ENCODE measurements around the gene CLCA1. TPM values are rescaled to one million over a fixed set of nuclear protein-coding genes. Genes with fewer than 3 reads are reported as not detected.

The CLCA1 gene
- total and polyA plus RNA-seq, 2 experiments from 2014 or later, result not detected

GRCh38 chr1:86548839-86549238 is 80.1 kb downstream of the CLCA1 start:
- no peaks in the 10 kb centered on the region for H4K20me1 ChIP-seq (replicated peaks; ENCODE audit: insufficient read depth)
- Mint-ChIP-seq H3K4me3 (no peak overlapping the region), H3K4me1 (peaks cover 10% of the 10 kb centered on the region), H3K27ac (no peak overlapping the region), H3K36me3 (ENCODE audit: low read depth) (no peaks in the 10 kb centered on the region), H3K27me3 (ENCODE audit: insufficient read depth, low read depth, poor library complexity) (peaks cover 1% of the 10 kb centered on the region), H3K9me3 (0 out of 3 replicates have a peak, but pooled peaks cover 3% of the 10 kb centered on the region)
- no peaks in the 10 kb centered on the region for H3K36me3 ChIP-seq (ENCODE audit: insufficient read depth)
- peaks cover 9% of the 10 kb centered on the region for H3K4me1 ChIP-seq (ENCODE audit: insufficient read depth)
- no peak overlapping the region for H3K4me3 ChIP-seq
- H3K27ac ChIP-seq (ENCODE audit: low read depth), result no peak overlapping the region
- no peak overlapping the region for H2AFZ ChIP-seq
- H3K9me2 ChIP-seq (ENCODE audit: insufficient read depth), result no peaks in the 10 kb centered on the region
- no peaks in the 10 kb centered on the region for H3K79me2 ChIP-seq (replicated peaks; ENCODE audit: insufficient read depth)
- ATAC-seq, result no peak
- H3K27me3 ChIP-seq (ENCODE audit: insufficient read depth), result no peaks in the 10 kb centered on the region
- TF ChIP-seq NANOG (IDR thresholded peaks at IDR 0.05; ENCODE audit: borderline replicate concordance), result no peak
- TF ChIP-seq CTCF (conservative IDR thresholded peaks at IDR 0.05; ENCODE audit: low read depth in 2 of 2), result no peak
- TF ChIP-seq, protein P1, sequence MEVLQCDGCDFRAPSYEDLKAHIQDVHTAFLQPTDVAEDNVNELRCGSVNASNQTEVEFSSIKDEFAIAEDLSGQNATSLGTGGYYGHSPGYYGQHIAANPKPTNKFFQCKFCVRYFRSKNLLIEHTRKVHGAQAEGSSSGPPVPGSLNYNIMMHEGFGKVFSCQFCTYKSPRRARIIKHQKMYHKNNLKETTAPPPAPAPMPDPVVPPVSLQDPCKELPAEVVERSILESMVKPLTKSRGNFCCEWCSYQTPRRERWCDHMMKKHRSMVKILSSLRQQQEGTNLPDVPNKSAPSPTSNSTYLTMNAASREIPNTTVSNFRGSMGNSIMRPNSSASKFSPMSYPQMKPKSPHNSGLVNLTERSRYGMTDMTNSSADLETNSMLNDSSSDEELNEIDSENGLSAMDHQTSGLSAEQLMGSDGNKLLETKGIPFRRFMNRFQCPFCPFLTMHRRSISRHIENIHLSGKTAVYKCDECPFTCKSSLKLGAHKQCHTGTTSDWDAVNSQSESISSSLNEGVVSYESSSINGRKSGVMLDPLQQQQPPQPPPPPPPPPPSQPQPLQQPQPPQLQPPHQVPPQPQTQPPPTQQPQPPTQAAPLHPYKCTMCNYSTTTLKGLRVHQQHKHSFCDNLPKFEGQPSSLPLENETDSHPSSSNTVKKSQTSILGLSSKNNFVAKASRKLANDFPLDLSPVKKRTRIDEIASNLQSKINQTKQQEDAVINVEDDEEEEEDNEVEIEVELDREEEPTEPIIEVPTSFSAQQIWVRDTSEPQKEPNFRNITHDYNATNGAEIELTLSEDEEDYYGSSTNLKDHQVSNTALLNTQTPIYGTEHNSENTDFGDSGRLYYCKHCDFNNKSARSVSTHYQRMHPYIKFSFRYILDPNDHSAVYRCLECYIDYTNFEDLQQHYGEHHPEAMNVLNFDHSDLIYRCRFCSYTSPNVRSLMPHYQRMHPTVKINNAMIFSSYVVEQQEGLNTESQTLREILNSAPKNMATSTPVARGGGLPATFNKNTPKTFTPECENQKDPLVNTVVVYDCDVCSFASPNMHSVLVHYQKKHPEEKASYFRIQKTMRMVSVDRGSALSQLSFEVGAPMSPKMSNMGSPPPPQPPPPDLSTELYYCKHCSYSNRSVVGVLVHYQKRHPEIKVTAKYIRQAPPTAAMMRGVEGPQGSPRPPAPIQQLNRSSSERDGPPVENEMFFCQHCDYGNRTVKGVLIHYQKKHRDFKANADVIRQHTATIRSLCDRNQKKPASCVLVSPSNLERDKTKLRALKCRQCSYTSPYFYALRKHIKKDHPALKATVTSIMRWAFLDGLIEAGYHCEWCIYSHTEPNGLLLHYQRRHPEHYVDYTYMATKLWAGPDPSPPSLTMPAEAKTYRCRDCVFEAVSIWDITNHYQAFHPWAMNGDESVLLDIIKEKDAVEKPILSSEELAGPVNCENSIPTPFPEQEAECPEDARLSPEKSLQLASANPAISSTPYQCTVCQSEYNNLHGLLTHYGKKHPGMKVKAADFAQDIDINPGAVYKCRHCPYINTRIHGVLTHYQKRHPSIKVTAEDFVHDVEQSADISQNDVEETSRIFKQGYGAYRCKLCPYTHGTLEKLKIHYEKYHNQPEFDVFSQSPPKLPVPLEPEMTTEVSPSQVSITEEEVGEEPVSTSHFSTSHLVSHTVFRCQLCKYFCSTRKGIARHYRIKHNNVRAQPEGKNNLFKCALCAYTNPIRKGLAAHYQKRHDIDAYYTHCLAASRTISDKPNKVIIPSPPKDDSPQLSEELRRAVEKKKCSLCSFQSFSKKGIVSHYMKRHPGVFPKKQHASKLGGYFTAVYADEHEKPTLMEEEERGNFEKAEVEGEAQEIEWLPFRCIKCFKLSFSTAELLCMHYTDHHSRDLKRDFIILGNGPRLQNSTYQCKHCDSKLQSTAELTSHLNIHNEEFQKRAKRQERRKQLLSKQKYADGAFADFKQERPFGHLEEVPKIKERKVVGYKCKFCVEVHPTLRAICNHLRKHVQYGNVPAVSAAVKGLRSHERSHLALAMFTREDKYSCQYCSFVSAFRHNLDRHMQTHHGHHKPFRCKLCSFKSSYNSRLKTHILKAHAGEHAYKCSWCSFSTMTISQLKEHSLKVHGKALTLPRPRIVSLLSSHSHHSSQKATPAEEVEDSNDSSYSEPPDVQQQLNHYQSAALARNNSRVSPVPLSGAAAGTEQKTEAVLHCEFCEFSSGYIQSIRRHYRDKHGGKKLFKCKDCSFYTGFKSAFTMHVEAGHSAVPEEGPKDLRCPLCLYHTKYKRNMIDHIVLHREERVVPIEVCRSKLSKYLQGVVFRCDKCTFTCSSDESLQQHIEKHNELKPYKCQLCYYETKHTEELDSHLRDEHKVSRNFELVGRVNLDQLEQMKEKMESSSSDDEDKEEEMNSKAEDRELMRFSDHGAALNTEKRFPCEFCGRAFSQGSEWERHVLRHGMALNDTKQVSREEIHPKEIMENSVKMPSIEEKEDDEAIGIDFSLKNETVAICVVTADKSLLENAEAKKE (CRISPR knock-in tag; IDR thresholded peaks at IDR 0.05), result no peak
- TF ChIP-seq REST (IDR thresholded peaks at IDR 0.05; ENCODE audit: unreplicated experiment), result no peak
- TF ChIP-seq JUNB (IDR thresholded peaks at IDR 0.05; ENCODE audit: unreplicated experiment), result no peak
- TF ChIP-seq ZNF331 (CRISPR knock-in tag; IDR thresholded peaks at IDR 0.05; ENCODE audit: low read depth), result no peak
- TF ChIP-seq POLR2AphosphoS5 (IDR thresholded peaks at IDR 0.05; ENCODE audit: low read depth), result no peak
- no peak for TF ChIP-seq ZNF114 (CRISPR knock-in tag; IDR thresholded peaks at IDR 0.05)
- TF ChIP-seq EZH2 (IDR thresholded peaks at IDR 0.05; ENCODE audit: low read depth, unreplicated experiment), result no peak
- no peak for TF ChIP-seq CREB1 (CRISPR knock-in tag; IDR thresholded peaks at IDR 0.05; ENCODE audit: low read depth)
- TF ChIP-seq EZH2phosphoT487 (IDR thresholded peaks at IDR 0.05; ENCODE audit: unreplicated experiment), result no peak
- no peak for TF ChIP-seq STAT1 (IDR thresholded peaks at IDR 0.05; ENCODE audit: unreplicated experiment)
- no peak for TF ChIP-seq ETS1 (IDR thresholded peaks at IDR 0.05)
- no peak overlapping the region for H3K4me2 ChIP-seq
- H3F3A ChIP-seq (replicated peaks; ENCODE audit: low read depth), result no peaks in the 10 kb centered on the region
- no peak for DNase-seq (ENCODE audit: low spot score)
